ENCODE results near the gene ARGLU1.

Gene ARGLU1

GRCh38 chr13:106498158-106498557, 69.8 kb downstream of the ARGLU1 start:
- no peak for FAIRE-seq

GRCh38 chr13:106497079-106497478, 70.9 kb downstream of the ARGLU1 start:
- FAIRE-seq = no peak

GRCh38 chr13:106496072-106496997, 71.6 kb downstream of the ARGLU1 start:
- no peak for FAIRE-seq

- no peak for FAIRE-seq
Measured at GRCh38 chr13:106494936-106495335, 73.0 kb downstream of the ARGLU1 start.

GRCh38 chr13:106494506-106494905, 73.4 kb downstream of the ARGLU1 start:
- no peak for FAIRE-seq

- FAIRE-seq = no peak
Measured at GRCh38 chr13:106493533-106494220, 74.3 kb downstream of the ARGLU1 start.

GRCh38 chr13:106492588-106493475, 75.1 kb downstream of the ARGLU1 start:
- no peak for FAIRE-seq

GRCh38 chr13:106491928-106492587, 75.9 kb downstream of the ARGLU1 start:
- FAIRE-seq = no peak
